CD4-positive, alpha-beta memory T cell (primary cell): Measurements from ENCODE around the gene JPH4. TPM values are rescaled to one million over a fixed set of nuclear protein-coding genes. Genes with fewer than 3 reads are reported as not detected.

ENCODE experiments used
- CTCF ChIA-PET: fragments of 350-600 bp; sonication (Branson Sonifier 250); formaldehyde crosslinking; loops from one replicate; lab custom pipeline; 2021; ENCODE audit warnings: inconsistent platforms; ENCODE audit not compliant: partially characterized antibody; lab: Charles Lee
- POLR2A ChIA-PET: fragments of 350-600 bp; sonication (Branson Sonifier 250); formaldehyde crosslinking; loops from one replicate; lab custom pipeline; 2021; ENCODE audit not compliant: partially characterized antibody; lab: Charles Lee
- DNase-seq, 5 donors: peaks; one replicate each; pipeline versions ENCODE4 v3.0.0 to v3.0.0-alpha.2; 2020 to 2022; ENCODE audit warnings: mixed read lengths in 1 of 5
- H3K27ac ChIP-seq: one replicate; pipeline ENCODE4 v1.7.0; 2013; ENCODE audit warnings: low read depth, low read length
- H3K27me3 ChIP-seq: 2 replicates; pipeline ENCODE4 v1.7.0; 2013; ENCODE audit warnings: mild to moderate bottlenecking, low read length, moderate library complexity; ENCODE audit not compliant: insufficient read depth
- H3K36me3 ChIP-seq: 2 replicates; pipeline ENCODE4 v1.7.0; 2013; ENCODE audit warnings: mild to moderate bottlenecking, low read length, moderate library complexity; ENCODE audit not compliant: insufficient read depth
- H3K4me1 ChIP-seq: 2 replicates; pipeline ENCODE4 v1.7.0; 2013; ENCODE audit warnings: mild to moderate bottlenecking, low read length, moderate library complexity; ENCODE audit not compliant: insufficient read depth
- H3K4me3 ChIP-seq, 2 donors: one replicate each; pipeline ENCODE4 v1.7.0; 2013; ENCODE audit warnings: low read length in 2 of 2, mild to moderate bottlenecking in 1 of 2
- H3K9me3 ChIP-seq, 2 donors: one replicate each; pipeline ENCODE4 v1.7.0; 2013; ENCODE audit warnings: low read length in 2 of 2, control low read depth in 1 of 2; ENCODE audit not compliant: control insufficient read depth in 1 of 2
- H3K27ac Mint-ChIP-seq, 7 donors: one replicate each; pipeline ENCODE4 v1.8.0; 2020 to 2021; ENCODE audit warnings: mixed read lengths in 7 of 7, mild to moderate bottlenecking in 6 of 7, inconsistent platforms in 3 of 7, moderate library complexity in 3 of 7
- H3K27me3 Mint-ChIP-seq, 2 donors: one replicate each; pipeline ENCODE4 v1.8.0; 2020 to 2021; ENCODE audit warnings: mixed read lengths in 2 of 2
- H3K36me3 Mint-ChIP-seq, 2 donors: one replicate each; pipeline ENCODE4 v1.8.0; 2020 to 2021; ENCODE audit warnings: mixed read lengths in 2 of 2, inconsistent platforms in 1 of 2, mild to moderate bottlenecking in 1 of 2
- H3K4me1 Mint-ChIP-seq, 4 donors: one replicate each; pipeline ENCODE4 v1.8.0; 2020 to 2021; ENCODE audit warnings: mixed read lengths in 4 of 4, mild to moderate bottlenecking in 1 of 4
- H3K4me3 Mint-ChIP-seq, 8 donors: one replicate each; pipeline ENCODE4 v1.8.0; 2020 to 2021; ENCODE audit warnings: mixed read lengths in 8 of 8, mild to moderate bottlenecking in 7 of 8, moderate library complexity in 6 of 8, inconsistent platforms in 3 of 8
- H3K9me3 Mint-ChIP-seq, 8 donors: one replicate each; pipeline ENCODE4 v1.8.0; 2020 to 2021; ENCODE audit warnings: mixed read lengths in 8 of 8, mild to moderate bottlenecking in 5 of 8, inconsistent platforms in 3 of 8, moderate library complexity in 1 of 8
- intact Hi-C: fragments of 100-400 bp; cut with micrococcal nuclease; formaldehyde crosslinking; loops from one replicate; pipeline ENCODE4 v1.15.1; 2023
- polyA plus RNA-seq, 2 donors: library from polyadenylated mRNA; unstranded; fragments of 300-500 nt; fragmentation: Illumina TruSeq; gene quantifications; one replicate each; pipeline ENCODE4 v1.2.3, GENCODE V29; 2021
- total RNA-seq, 2 experiments: library from RNA; stranded (reverse); gene quantifications; one replicate each; pipeline ENCODE4 v1.2.3, GENCODE V29; 2021

JPH4 gene
- total and polyA plus RNA-seq, 4 experiments from 2014 or later: 0.08 TPM; not detected in 3

DNA sequence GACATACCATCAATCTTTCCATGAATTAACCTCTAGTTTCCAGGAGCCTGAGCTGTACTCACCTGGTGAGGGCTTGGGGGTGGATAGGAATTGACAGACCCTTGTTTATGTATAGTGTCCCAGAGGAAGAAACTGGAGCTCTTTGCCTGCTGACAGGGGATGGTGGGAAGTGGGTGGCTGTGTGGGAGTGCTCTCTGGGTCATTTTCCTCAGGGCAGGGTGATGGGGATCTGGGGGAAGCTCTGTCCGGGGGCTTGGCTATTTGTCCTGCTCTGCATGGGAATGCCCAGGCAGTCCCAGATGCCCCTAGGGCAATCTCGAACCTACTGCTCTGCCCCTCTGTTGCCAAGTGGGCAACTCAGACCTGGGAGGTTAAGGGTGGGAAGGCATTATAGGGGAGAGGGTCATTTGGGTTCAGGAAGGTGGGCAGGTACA is 35.8 kb upstream of the JPH4 start:
- H3K4me3 ChIP-seq: no peak overlapping the region
- Mint-ChIP-seq H3K27ac (peak overlapping the region in 1 of 7 donors; percentile 11), H3K4me1 (peaks cover 14 to 32% (median 20%) of the 10 kb centered on the region in 4 donors), H3K27me3 (peaks cover 4 to 6% of the 10 kb centered on the region in 2 donors), H3K9me3 (peaks cover 0 to 3% (median 0%) of the 10 kb centered on the region in 8 donors), H3K4me3 (no peak overlapping the region), H3K36me3 (peaks cover 0 to 1% of the 10 kb centered on the region in 2 donors)
- no peaks in the 10 kb centered on the region for H3K9me3 ChIP-seq
- H3K36me3 ChIP-seq: no peaks in the 10 kb centered on the region
- intact Hi-C loops: no loop called here
- no peaks in the 10 kb centered on the region for H3K27me3 ChIP-seq
- peaks cover 23% of the 10 kb centered on the region for H3K4me1 ChIP-seq
- no peak overlapping the region for H3K27ac ChIP-seq
- POLR2A ChIA-PET: interaction anchor here (1.5 kb wide), 1 partner anchor 18 kb away, joined by 3 read pairs; no protein-coding TSS in a partner anchor
- CTCF ChIA-PET: interaction anchor here (6.3 kb wide), 1 partner anchor 17 kb away, joined by 87 read pairs; no protein-coding TSS in a partner anchor
- DNase-seq: no peak

DNA sequence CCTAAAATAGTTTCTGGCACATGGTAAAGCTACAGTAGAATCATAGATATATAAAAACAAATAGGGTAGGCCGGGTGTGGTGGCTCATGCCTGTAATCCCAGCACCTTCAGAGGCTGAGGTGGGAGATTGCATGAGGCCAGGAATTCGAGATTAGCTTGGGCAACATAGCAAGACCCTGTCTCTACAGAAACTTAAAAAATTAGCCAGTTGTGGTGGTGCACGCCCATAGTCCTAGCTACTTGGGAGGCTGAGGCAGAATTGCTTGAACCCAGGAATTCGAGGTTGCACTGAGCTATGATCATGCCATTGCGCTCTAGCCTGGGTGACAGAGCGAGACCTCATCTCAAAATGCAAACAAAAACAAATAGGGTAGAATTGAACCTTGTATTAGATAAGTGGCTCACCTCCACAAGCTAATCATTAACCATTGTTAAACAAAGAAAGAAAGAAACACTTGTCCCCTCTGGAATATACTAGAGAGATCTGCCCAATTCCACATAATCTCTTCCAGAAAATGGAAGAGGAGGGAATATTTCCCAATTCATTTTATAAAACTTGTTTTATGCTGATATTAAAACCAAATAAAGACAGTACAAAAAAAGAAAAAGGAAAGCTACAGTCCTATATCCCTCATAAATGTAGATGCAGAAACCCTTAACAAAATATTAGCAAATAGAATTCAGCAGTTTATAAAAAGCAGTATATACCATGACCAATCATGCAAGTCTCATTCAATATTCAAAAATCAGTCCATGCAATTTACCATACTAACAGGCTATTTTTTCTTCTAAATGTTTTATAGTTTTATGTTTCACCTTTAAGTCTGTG is 34.9 kb upstream of the JPH4 start:
- Histone ChIP-seq H3K4me1 (peaks cover 29% of the 10 kb centered on the region), H3K36me3 (no peaks in the 10 kb centered on the region), H3K9me3 (no peaks in the 10 kb centered on the region), H3K27ac (no peak overlapping the region), H3K4me3 (no peak overlapping the region), H3K27me3 (no peaks in the 10 kb centered on the region)
- H3K27me3 Mint-ChIP-seq: peaks cover 4 to 5% of the 10 kb centered on the region in 2 donors
- ChIA-PET CTCF (interaction anchor here (6.3 kb wide), 1 partner anchor 18 kb away, joined by 87 read pairs; no protein-coding TSS in a partner anchor), POLR2A (interaction anchor here (0.9 to 1.5 kb wide), 2 partner anchors 19 to 25 kb away, joined by 3 read pairs; no protein-coding TSS in a partner anchor)
- peaks cover 0 to 5% (median 2%) of the 10 kb centered on the region in 8 donors for H3K9me3 Mint-ChIP-seq
- peaks cover 0 to 1% of the 10 kb centered on the region in 2 donors for H3K36me3 Mint-ChIP-seq
- peaks cover 20 to 40% (median 27%) of the 10 kb centered on the region in 4 donors for H3K4me1 Mint-ChIP-seq
- peak overlapping the region in 1 of 7 donors; percentile 82 for H3K27ac Mint-ChIP-seq
- DNase-seq: no peak
- intact Hi-C loops: no loop called here
- no peak overlapping the region for H3K4me3 Mint-ChIP-seq

GRCh38 chr14:23612802-23613201 is 34.2 kb upstream of the JPH4 start:
- H3K27ac Mint-ChIP-seq: peak overlapping the region in 3 of 7 donors; percentile 71 to 92 (median 83)
- H3K4me1 Mint-ChIP-seq: peaks cover 20 to 40% (median 27%) of the 10 kb centered on the region in 4 donors
- H3K27me3 Mint-ChIP-seq: peaks cover 3 to 4% of the 10 kb centered on the region in 2 donors
- ChIA-PET POLR2A (interaction anchor here (0.9 kb wide), 1 partner anchor 24 kb away, joined by 3 read pairs; no protein-coding TSS in a partner anchor), CTCF (interaction anchor here (1.3 to 6.3 kb wide), 2 partner anchors 18 to 24 kb away, joined by 3 to 87 read pairs; no protein-coding TSS in a partner anchor)
- Histone ChIP-seq H3K36me3 (no peaks in the 10 kb centered on the region), H3K9me3 (no peaks in the 10 kb centered on the region), H3K27ac (no peak overlapping the region), H3K4me1 (peaks cover 29% of the 10 kb centered on the region), H3K27me3 (no peaks in the 10 kb centered on the region), H3K4me3 (no peak overlapping the region)
- intact Hi-C loops: no loop called here
- peaks cover 0 to 5% (median 2%) of the 10 kb centered on the region in 8 donors for H3K9me3 Mint-ChIP-seq
- DNase-seq: no peak
- peaks cover 0 to 1% of the 10 kb centered on the region in 2 donors for H3K36me3 Mint-ChIP-seq
- no peak overlapping the region for H3K4me3 Mint-ChIP-seq

GRCh38 chr14:23612354-23612732 is 33.8 kb upstream of the JPH4 start:
- intact Hi-C loops: no loop called here
- Histone ChIP-seq H3K9me3 (no peaks in the 10 kb centered on the region), H3K4me3 (no peak overlapping the region), H3K36me3 (no peaks in the 10 kb centered on the region), H3K27me3 (no peaks in the 10 kb centered on the region), H3K27ac (no peak overlapping the region), H3K4me1 (peaks cover 29% of the 10 kb centered on the region)
- no peak overlapping the region for H3K4me3 Mint-ChIP-seq
- H3K4me1 Mint-ChIP-seq: peaks cover 20 to 40% (median 27%) of the 10 kb centered on the region in 4 donors
- H3K27ac Mint-ChIP-seq: peak overlapping the region in 6 of 7 donors; percentile 27 to 92 (median 55)
- H3K9me3 Mint-ChIP-seq: peaks cover 0 to 5% (median 2%) of the 10 kb centered on the region in 8 donors
- no peak for DNase-seq
- ChIA-PET CTCF (interaction anchor here (0.8 to 6.3 kb wide), 5 partner anchors 12 to 123 kb away, joined by 3 to 87 read pairs (median 3); no protein-coding TSS in a partner anchor), POLR2A (no interaction called here)
- peaks cover 3 to 4% of the 10 kb centered on the region in 2 donors for H3K27me3 Mint-ChIP-seq
- H3K36me3 Mint-ChIP-seq: peaks cover 0 to 1% of the 10 kb centered on the region in 2 donors

DNA sequence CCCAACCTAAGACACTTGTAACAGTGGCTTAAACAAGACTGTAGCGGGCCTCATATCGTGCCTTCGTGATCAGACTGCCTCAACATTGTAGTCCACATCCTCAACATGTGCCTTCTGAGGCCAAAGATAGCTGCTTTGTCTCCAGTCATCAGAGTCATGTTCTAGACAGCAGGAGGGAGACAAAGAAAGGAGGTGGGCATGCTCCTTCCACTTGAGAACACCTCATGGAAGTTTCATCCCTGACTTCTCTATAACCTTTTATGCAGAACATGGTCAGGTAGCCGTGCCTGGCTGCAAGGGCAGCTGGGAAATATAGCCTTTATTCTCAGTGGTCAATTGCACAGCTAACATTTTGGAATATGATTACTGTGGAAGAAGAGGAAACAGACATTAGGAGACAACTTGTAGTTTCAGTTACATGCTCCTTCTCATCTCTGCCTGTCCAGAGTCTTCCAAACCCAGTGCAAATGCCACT is 32.3 kb upstream of the JPH4 start:
- Histone ChIP-seq H3K9me3 (no peaks in the 10 kb centered on the region), H3K36me3 (no peaks in the 10 kb centered on the region), H3K4me3 (no peak overlapping the region), H3K27ac (peak overlapping the region; percentile 20), H3K4me1 (peaks cover 29% of the 10 kb centered on the region), H3K27me3 (no peaks in the 10 kb centered on the region)
- no peak for DNase-seq
- peaks cover 0 to 5% of the 10 kb centered on the region in 2 donors for H3K27me3 Mint-ChIP-seq
- ChIA-PET POLR2A (interaction anchor here (0.6 to 1.6 kb wide), 6 partner anchors 21 to 1100 kb away, joined by 3 to 6 read pairs (median 3); no protein-coding TSS in a partner anchor), CTCF (interaction anchor here (0.7 to 6.3 kb wide), 8 partner anchors 10 to 301 kb away, joined by 3 to 87 read pairs (median 6); no protein-coding TSS in a partner anchor)
- intact Hi-C loops: no loop called here
- H3K36me3 Mint-ChIP-seq: peaks cover 0 to 1% of the 10 kb centered on the region in 2 donors
- H3K4me3 Mint-ChIP-seq: peak overlapping the region in 7 of 8 donors; percentile 54 to 95 (median 87)
- H3K4me1 Mint-ChIP-seq: peaks cover 23 to 44% (median 28%) of the 10 kb centered on the region in 4 donors
- H3K9me3 Mint-ChIP-seq: peaks cover 0 to 5% (median 2%) of the 10 kb centered on the region in 8 donors
- H3K27ac Mint-ChIP-seq: peak overlapping the region; percentile 77 to 97 (median 93)

DNA sequence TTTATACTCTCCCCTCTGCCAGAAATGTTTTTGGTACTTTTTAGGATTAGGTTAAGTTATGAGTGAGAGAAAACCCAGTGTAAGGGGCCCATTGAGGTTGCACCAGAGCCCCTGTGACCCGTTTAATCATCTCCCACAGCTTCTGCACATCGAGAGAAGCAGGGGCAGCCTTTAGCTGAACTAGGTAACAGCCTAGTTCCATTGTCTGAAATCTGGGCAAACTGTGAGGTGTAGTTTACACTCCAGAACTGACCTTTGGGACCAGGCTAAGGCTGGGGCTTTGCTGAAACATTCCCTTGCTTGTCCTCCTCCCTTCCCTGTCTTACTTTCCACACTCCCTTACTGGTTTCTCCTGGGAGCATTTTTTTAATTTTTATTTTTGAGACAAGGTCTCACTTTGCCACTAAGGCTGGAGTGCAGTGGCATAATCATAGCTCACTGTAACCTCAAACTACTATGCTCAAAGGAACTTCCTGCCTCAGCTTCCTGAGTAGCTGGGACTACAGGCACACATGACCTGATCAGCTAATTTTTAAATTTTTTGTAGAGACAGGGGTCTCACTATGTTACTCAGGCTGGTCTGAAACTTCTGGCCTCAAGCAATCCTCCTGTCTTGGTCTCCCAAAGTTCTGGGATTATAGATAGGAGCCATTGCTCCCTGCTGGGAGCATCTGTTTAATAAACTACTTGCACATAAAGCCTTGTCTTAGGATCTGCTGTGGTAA is 31.7 kb upstream of the JPH4 start:
- H3K4me1 ChIP-seq: peaks cover 29% of the 10 kb centered on the region
- peaks cover 24 to 44% (median 30%) of the 10 kb centered on the region in 4 donors for H3K4me1 Mint-ChIP-seq
- DNase-seq: peak in 4 of 5 donors; percentile 29 to 45 (median 44)
- H3K4me3 Mint-ChIP-seq: peak overlapping the region; percentile 54 to 95 (median 84)
- ChIA-PET POLR2A (interaction anchor here (0.9 to 1.6 kb wide), 5 partner anchors 21 to 55 kb away, joined by 3 to 6 read pairs (median 3); no protein-coding TSS in a partner anchor), CTCF (interaction anchor here (0.7 to 6.3 kb wide), 6 partner anchors 10 to 301 kb away, joined by 3 to 87 read pairs (median 6); no protein-coding TSS in a partner anchor)
- no peak overlapping the region for H3K4me3 ChIP-seq
- no peaks in the 10 kb centered on the region for H3K36me3 ChIP-seq
- H3K27ac Mint-ChIP-seq: peak overlapping the region; percentile 77 to 97 (median 93)
- H3K9me3 Mint-ChIP-seq: peaks cover 0 to 5% (median 2%) of the 10 kb centered on the region in 8 donors
- H3K36me3 Mint-ChIP-seq: peaks cover 0 to 1% of the 10 kb centered on the region in 2 donors
- H3K9me3 ChIP-seq: no peaks in the 10 kb centered on the region
- H3K27ac ChIP-seq: peak overlapping the region; percentile 20
- H3K27me3 Mint-ChIP-seq: peaks cover 0 to 2% of the 10 kb centered on the region in 2 donors
- H3K27me3 ChIP-seq: no peaks in the 10 kb centered on the region
- intact Hi-C loops: no loop called here
